ENCODE data around the gene FUT3.
"Not testable (repeated sequence)": the region's sequence is repeated elsewhere in the genome, so short reads cannot be mapped to it uniquely, and the experiment has no call there.

The FUT3 gene

DNA sequence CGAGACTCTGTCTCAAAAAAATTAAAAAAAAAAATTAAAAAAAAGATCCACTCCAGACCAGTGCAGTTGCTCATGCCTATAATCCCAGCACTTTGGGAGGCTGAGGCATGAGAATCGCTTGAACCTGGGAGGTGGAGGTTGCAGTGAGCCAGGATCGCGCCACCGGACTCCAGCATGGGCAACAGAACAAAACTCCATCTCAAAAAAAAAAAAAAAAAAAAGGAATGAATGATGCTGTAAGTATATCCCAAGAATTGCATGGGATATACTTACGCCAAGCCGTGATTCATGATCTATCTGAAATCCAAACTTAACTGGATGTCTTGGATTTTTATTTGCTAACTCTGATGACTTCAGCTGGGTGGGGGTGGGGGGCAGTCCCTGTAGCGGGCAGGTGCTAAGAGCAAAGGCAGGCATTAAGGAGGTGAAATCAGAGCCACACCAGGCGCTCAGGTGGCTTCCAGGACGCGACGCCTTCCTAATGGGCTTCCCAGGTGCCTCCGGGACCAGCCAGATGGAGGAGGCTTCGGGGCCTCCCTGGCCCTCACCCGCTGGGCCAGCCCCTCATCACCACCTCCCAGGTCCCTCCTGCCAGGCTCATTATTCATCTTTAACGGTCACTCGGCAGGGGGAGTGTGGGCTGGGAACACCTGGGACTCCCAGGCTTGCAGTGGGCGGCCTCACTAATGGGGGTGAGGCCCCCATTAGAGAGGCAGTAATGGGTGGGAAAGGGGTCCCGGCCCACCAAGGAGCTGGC is 30.5 kb upstream of the FUT3 start:
- no peak for DNase-seq

GRCh38 chr19:5880604-5881078 is 29.4 kb upstream of the FUT3 start:
- DNase-seq = peak; percentile 53

DNA sequence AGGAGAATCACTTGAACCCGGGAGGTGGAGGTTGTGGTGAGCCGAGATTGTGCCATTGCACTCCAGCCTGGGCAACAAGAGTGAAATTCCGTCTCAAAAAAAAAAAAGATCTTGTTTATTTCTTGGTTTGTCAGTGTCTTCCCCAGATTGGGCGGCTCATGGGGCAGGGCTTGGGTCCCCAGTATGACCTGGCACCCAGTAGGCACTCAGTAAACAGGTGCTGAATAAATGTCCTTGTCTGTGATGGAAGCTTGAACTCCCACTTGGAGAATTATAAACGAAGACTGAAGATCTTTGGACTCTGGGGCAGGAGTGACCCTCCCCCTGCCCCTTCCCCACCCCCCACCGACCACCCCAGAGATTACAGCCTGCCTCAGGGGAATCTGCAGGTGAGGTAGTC is 28.9 kb upstream of the FUT3 start:
- no peak for DNase-seq

DNA sequence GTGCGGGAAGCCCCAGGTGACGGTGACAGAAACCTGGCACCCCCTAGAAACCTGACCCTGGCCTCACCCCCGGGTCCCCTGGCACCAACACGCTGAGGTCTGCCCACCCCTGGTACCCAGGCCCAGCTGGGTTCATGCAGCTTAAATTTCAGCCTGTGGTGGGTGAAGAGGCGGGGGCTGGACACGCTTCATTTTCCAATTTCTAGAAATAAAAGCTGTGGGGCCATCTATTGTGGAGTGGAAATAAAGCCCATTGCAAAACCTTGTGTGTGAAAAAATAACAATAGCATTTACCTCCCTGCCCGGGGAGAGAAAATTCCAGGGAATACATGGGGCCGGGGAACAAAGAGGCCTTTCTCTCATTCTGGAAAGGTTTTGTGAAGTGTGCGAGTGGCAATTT is 26.6 kb upstream of the FUT3 start:
- no peak for DNase-seq

DNA sequence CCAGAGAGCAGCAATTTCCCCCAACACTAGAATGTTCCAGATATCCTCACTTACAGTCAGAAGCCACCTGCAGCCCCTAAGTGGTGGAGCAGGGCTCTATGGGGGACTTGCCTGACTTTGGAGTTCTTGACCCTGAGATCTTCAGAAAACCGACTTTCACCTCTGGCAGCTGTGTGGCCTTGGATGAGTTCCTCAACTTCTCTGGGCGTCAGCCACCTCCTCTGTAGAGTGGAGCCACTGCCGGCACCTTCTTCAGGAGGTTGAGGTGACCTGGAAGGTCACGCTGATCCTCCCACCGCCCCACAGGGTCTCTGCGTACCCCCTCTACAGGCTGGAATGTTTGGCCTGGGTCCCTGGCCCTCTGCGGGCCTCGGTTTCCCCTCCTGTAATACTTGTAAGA is 26.2 kb upstream of the FUT3 start:
- DNase-seq = no peak

DNA sequence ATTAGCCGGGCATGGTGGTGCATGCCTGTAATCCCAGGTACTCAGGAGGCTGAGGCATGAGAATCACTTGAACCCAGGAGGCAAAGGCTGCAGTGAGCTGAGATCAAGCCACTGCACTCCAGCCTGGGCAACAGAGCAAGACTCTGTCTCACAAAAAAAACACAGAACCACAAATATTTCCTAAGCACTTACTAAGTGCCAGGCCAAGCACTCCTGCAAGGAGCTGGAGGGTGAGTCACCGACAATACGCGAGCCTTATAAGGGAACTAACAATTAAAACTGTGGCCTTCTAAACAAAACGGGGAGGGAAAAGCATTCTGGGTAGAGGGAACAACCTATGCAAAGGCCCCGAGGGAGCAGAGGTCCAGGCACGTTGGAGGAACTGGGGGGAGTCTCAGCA is 23.2 kb upstream of the FUT3 start:
- peak; percentile 59 for DNase-seq

GRCh38 chr19:5873617-5874199 is 22.5 kb upstream of the FUT3 start:
- no peak for DNase-seq

GRCh38 chr19:5870986-5871394 is 19.7 kb upstream of the FUT3 start:
- no peak for DNase-seq

DNA sequence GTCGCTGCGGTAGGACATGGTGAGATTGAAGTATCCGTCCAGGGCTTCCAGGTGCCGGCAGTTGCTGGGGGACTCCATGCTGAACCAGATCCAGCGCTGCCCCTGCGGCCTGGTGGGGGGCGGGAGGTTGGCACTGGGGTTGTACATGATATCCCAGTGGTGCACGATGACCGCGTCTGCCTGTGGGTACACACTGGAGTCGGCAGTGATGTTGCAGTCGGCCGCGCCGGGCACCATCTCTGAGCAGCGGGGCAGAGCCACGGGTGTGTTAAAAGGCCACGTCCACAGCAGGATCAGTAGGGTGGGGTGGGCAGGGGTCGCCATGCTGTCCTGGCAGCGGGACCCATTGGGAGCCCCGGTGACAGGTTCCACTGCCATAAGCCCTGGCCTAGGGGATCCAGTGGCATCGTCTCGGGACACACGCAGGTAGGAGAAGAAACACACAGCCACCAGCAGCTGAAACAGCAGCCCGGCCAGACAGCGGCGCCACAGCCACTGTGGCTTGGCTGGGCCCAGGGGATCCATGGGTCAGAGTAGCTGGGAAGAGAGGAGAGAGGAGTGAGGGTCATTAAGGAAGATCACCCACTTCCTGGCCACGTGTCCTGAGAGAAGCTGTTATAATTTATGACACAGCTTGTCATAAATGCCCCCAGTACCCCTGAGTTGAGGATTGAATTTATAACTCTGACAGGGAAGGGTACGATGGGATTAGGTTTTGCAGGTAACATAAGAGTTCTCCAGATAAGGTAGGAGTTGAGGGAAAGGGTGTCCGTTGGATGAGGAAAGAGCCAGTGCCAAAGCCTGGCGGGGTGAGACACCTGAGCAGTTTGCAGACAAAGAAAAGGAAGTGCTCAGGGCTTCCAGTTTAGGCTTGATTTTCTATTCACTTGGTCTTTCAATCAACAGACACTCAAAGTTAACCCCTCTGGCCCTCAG is 16.2 kb upstream of the FUT3 start:
- no peak for DNase-seq

GRCh38 chr19:5865772-5866171 is 14.5 kb upstream of the FUT3 start:
- no peak for DNase-seq

- no peak for DNase-seq
Observed at GRCh38 chr19:5864725-5865486, 13.7 kb upstream of the FUT3 start.

DNA sequence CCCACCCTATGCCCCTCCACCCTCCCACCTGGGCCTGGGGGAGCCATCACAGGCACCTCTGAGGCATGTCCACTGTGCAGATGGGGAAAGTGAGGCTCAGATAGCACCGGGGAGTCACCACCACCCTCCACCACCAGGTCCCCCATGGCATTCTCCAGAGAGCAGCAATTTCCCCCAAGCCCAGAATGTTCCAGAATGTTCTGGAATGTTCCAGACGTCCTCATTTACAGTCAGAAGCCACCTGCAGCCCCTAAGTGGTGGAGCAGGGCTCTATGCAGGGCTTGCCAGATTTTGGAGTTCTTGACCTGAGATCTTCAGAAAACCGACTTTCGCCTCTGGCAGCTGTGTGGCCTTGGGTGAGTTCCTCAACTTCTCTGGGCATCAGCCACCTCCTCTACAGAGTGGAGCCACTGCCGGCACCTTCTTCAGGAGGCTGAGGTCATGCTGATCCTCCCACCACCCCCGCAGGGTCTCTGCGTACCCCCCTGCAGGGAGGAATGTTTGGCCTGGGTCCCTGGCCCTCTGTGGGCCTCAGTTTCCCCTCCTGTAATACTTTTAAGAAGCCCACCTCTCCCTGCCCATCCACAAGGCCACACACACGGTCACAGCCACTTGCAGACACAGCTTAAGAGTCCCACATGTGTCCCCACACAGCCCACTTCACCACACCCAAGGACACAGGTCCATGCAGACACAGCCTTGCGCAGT is 12.9 kb upstream of the FUT3 start:
- DNase-seq = no peak

DNA sequence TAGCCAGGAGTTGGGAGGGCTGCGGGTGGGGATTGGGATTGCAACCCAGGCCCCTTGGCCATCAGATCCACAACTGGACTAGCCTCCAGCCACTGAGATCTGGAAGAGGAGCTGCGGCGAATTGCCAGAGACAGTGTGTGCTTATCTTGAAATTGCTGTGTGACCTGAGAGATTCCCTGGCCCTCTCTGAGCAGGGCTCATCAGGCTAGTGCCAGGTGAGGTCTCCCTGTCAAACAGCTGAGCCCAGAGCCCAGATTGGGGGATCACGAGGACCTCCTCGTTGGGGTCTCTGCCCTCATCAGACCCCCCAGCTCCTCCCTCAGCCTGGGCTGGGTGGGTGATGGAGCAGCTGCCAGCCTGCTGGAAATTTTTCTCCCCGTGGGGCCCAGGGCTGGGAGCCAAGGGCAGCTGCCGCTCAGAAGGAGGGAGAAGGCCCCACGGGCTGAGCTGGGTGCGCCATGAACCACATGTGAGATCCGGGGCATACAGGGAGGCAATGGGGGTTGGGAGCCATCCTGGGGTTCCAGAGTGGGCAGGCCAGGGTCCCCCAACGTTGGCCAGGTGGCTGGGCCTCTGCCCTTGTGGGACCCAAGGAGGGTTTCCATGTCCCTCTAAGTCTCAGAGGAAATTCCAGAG is 11.9 kb upstream of the FUT3 start:
- DNase-seq = no peak

- no peak for DNase-seq
Observed at GRCh38 chr19:5857203-5858081, 6.2 kb upstream of the FUT3 start.

DNA sequence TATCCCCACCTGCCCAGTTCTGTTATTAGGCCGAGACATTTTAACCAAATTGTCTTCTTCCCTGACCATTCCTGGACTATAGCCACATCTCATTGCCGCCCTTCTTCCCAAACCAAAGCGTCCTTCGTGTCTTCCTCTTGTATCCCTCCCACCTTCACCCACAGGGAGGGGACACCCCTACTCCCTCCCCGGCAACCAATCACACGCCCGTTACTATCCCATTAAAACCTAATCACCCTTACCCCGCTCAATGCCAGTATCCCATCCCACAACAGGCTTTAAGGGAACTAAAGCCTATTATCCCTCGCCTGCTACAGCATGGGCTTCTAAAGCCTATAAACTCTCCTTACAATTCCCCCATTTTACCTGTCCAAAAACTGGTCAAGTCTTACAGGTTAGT is 3.9 kb upstream of the FUT3 start:
- DNase-seq = not testable (repeated sequence)

DNA sequence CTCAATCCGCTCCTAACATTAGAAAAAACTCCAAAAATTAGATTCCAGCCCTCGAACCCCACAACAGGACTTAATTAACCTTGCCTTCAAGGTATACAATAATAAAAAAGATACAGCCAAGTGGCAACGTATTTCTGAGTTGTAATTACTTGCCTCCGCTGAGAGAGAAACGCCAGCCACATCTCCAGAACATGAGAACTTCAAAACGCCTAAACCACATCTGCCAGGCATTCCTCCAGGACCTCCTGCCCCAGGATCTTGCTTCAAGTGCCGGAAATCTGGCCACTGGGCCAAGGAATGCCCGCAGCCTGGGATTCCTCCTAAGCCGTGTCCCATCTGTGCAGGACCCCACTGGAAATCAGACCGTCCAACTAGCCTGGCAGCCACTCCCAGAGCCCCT is 2.9 kb upstream of the FUT3 start:
- not testable (repeated sequence) for DNase-seq

DNA sequence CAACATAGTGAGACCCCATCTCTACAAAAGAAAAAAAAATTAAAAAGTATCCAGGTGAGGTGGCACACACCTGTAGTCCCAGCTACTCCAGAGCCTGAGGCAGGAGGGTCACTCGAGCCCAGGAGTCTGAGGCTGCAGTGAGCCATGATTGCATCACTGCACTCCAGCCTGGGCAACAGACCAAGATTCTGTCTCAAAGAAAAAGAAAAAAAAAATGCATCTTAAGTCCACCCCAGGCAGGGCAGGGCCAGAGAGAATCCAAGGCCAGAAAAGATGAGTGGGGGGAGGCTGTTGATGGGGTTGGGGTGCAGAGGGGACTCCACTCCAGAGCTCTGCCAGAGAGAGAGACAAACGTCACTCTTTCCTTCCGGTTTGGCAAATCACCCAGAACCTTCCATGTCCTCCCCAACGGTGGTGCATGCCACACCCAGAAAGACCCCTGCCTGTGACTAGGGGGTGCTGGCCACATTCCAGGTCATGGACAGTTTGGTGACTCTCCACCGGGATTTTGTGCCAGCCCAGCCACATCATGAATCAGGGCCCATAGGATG is 431 bp downstream of the FUT3 start:
- DNase-seq = peak; percentile 54

DNA sequence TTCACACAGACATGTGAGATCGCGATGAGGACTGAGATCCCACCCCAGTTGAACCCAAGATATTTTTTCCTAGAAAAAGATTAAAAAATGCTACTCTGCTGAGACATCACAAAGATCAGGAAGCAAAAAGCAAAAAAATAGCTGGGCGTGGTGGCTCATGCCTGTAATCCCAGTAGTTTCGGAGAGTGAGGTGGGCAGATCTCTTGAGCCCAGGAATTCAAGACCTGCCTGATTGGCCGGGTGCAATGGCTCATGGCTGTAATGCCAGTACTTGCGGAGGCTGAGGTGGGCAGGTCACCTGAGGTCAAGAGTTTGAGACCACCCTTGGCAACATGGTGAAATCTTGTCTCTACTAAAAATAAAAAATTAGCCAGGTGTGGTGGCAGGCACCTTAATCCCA is 1.1 kb downstream of the FUT3 start:
- no peak for DNase-seq

DNA sequence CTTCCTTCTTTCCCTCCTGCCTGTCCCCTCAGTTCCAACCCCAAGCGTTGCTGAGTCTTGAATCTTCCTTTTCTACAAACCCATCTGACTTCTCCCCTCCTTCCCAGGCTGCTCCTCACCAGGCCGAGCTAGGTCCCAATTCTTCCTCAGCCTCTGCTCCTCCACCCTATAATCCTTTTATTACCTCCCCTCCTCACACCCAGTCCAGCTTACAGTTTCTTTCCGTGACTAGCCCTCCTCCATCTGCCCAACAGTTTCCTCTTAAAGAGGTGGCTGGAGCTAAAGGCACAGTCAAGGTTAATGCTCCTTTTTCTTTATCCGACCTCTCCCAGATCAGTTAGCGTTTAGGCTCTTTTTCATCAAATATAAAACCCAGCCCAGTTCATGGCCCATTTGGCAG is 2.6 kb downstream of the FUT3 start:
- DNase-seq = not testable (repeated sequence)

DNA sequence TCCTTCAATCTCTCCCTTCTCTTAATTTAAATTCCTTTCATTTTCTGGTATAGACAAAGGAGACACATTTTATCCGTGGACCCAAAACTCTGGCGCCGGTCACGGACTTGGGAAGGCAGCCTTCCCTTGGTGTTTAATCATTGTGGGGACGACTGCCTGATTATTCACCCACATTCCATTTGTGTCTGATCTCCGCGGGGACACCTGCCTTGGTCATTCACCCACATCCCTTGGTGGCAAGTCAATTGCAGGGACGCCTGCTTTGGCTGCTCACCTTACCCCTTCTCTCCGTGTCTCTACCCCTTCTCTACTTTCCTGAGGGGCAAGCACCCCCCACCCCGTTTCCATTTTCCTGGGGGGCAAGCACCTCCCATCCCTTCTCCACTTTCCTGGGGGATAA is 3.4 kb downstream of the FUT3 start:
- DNase-seq = not testable (repeated sequence)
